NCI-H146 treated with DMSO at 0.1 percent for 48 hours (cell line): ENCODE measurements around the gene CENPP.

Experiments
- DNase-seq: peaks from one replicate; lab custom pipeline; 2025; ENCODE audit not compliant: unreplicated experiment; lab: John Stamatoyannopoulos, UW

CENPP gene

GRCh38 chr9:92633614-92634278 is 308.0 kb downstream of the CENPP start:
- no peak for DNase-seq

GRCh38 chr9:92634712-92635605 is 309.2 kb downstream of the CENPP start:
- no peak for DNase-seq

DNA sequence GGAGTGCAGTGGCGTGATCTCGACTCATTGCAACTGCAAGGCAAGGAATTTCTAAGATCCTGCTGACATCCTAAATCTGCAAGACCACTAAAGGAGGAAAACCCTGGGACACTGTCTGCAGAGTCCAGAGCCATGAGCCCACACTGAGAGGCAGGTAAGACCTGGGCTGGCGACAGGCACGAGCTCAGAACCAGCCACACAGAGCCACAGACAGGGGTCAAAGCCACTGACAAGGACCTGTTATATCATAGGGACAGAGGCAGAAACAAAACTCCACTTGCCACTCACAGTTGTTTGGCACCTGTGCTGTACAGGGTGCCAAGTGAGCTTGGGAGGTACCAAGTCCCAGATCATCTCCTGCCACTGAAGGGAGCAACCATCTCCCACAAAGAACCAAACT is 310.0 kb downstream of the CENPP start:
- no peak for DNase-seq

DNA sequence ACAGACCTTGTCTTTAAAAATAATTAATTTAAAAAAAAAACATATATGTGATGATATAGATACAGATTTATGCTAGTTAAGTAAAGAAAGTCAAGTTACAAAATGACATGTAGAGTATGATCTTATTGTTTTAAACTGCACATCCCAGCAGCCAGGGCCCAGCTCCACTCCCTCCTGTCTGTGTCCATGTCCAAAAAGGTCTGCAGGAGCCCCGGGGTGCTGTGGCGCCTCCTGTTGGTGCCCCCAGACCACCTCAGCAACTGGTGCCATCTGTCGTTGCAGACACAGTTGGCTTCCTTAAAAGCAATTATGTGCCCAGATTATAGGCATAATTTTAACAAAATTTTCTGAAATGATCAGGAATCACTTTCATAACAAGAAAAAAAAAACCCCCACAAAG is 310.9 kb downstream of the CENPP start:
- DNase-seq: no peak

GRCh38 chr9:92637326-92637725 is 311.6 kb downstream of the CENPP start:
- DNase-seq: no peak

DNA sequence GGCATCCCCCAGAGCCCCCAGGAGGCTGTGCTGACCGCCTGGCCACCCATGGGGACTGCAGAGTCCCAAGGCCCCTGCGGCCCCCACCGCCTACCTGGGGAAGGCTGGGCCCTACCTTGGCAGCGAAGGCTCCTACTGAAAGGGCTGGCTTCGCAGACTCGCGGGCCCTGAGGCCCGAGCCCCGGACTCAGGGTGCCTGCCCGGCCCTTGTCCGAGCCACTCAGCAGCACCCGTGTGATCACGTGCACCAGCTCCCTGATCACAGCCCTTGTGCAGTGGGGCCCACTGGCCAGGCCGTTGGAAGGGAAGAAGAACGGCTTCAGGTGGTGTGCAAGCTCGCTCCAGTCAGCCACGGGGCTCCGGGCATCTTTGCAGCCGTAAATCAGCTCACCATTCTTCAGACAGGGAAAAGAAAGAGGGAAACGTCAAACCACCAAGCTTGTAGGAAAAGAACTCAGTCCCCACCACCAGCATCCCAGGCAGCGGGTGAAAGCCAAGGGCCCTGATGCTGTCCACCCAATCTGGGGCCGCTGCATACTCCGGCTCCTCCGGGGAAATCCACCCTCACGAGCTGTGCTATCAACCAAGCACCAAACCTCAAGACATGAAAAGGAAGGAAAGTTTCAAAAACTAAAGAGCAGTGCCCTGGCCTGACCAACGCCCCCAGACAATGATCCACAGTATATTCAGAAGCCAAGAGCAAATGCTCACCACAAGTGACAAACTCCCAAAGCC is 312.3 kb downstream of the CENPP start:
- DNase-seq: no peak

DNA sequence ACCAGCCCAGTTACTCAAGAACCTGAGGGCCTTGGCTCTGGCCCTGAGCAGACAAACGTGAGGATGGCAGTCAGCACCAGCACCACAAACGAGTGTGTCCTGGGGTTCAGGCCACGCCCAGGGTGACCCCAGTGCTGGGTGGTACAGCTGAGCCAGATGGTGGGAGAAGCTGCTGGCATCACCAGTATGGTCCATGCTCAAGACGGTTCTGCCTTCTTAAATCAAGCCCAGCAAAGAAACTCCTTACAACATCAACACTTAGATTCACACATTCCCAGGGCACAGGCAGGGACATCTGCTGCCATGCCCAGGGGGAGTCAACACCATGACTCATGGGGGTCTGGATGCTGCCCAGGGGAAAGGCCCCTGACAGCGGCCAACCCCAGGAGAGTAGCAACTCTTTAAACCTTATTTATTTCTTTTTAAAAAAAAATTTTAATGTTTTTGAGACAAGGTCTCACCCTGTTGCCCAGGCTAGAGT is 312.9 kb downstream of the CENPP start:
- DNase-seq: no peak

DNA sequence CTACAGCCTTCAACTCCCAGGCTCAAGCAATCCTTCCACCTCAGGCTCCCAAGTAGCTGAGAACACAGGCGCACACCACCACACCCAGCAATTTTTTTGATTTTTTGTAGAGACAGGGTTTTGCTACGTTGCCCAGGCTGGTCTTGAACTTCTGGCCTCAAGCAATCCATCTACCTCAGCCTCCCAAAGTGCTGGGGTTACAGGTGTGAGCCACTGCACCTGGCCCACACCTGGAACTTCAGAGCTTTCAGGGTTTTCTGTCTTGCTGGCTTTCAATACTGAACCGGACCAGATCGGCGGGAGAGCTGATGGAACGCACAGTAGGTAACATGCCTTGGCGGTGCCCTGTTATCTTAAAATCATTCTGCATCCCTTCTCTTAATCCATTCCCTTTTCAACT is 313.4 kb downstream of the CENPP start:
- DNase-seq: no peak

DNA sequence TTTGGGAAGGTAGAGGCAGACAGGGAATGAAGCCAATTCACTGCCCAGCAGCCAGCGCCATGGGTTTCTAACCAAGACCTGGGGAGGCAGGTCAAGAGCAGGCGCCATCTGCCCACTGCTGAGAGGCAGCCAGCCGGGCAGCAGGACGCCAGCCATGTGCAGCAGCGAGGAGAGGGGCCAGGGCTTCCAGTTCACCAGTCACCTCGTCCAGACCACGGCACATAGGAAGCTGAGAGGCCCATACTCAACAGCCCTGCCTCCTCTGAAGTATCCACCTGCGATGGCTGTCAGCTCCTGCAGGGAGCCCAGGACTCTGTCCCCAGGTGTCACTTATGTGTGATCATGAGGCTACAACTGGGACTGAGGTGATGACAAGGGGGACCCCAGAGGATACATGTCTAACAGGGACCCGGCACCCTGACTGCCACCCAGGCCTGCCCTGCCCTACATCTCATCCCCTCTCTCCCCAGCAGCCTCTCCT is 314.1 kb downstream of the CENPP start:
- no peak for DNase-seq

DNA sequence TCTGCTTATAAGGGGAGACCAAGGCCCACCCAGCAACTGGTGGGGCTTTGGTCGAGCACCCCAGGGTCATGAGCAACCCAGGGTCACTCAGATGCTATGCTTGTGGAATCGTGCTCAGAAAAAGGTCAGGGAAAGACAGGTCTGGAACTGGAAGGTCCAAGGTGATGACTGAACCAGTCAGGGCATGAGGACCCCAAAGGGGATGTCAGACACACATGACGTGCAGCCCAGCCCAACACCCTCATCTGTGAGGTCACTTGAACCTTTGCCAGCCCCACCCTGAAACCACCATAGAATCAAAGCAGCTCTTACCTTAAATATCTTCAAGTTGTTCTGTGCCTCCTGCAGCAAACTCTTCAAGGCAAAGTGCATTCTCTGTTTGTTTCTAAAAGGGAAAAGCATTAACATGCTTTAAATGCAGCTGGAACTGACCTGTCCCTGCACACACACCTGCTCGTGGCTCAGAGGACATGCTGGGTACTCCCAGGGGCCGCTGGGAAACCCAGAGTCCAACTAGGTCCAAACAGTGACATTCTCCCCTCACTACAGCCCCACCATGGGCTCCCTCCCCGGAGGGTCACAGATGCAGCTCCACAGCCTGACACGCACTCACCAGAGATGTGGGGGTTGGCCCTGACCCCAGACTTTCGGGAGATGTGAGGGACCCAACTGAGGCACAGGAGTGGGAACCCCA is 314.8 kb downstream of the CENPP start:
- DNase-seq: no peak

DNA sequence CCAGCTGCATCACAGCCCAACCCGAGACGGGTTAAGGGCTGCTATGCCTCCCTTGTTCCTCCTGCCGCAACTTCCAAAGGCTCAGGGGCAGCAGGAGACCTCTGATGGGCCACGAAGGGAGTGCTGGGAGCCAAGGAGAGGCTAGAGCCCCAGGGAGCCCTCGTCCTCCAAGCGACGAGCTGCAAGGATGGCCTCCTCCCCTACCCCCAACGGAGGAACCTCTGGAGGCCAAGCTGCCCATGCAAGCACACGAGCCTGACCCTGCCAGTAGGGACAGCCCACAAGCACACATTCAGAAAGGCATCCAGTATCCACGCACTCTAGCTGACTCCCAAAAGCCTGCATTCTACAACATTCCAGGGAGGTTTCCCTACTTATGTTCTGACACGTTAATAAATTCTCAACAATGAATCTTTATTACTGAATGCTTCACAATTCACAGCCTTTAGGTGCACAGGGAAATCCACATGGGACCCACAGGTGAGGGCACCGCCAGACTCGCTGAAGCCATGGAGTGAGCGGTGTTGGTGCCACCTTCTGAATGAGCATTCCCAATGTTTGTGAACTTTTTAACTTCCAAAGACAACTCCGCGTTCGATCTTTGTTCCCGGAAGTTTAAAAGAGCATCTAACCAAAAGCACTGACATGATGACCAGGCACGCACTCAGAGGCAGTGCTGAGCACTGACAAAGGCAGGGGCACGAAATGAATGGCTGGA is 315.5 kb downstream of the CENPP start:
- no peak for DNase-seq

DNA sequence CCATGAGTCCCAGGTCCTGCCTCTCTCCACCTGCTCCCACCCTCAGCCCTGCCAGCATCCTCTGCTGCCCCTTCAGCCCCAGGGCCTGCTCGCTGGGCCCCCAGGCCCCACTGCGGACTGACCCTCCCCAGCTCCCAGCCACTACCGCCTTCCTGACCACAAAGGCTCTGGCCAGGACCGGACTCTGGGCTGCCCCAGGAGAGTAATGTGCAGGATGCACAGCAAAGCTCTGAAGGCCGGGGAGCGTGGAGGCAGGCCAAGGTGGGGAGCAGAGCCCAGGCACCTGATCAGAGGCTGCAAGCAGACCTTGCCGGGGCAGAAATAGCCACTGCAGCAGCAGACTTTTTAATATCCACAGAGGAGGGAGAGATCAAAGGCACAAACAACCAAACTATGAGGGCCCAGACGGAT is 316.3 kb downstream of the CENPP start:
- no peak for DNase-seq

- no peak for DNase-seq
These were observed 316.8 kb downstream of the CENPP start for GRCh38 chr9:92642564-92642963.

DNA sequence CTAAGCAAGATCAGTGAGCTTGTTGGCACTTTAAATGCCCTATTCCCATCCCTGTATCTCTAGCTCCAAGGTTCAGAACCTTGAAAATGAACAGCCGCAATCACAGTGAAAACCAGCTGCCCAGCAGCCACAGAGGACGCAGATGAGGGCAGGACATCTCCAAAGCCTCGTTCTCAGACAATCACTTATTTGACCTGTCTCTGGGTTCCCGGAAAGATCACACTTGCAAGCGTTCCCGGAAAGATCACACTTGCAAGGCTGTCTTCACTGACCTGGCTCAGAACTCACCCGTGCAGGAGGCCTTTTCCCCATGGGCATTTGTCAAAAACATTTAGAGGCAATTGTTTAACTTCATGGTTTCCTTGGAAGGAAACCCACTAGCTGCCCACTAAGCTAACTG is 318.5 kb downstream of the CENPP start:
- no peak for DNase-seq

DNA sequence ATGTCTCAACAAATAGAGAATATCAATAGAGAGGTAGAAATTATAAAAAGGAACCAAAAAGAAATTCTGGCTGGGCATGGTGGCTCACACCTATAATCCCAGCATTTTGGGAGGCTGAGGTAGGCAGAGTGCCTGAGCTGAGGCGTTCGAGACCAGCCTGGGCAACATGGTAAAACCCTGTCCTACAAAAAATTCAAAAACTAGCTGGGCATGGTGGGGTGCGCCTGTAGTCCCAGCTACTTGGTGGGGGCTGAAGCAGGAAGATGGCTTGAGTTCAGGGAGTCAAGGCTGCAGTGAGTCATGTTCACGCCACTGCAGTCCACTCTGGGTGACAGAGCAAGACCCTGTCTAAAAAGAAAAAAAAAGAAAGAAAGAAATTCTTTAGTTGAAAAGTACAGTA is 319.3 kb downstream of the CENPP start:
- no peak for DNase-seq

GRCh38 chr9:92647671-92648473 is 322.1 kb downstream of the CENPP start:
- no peak for DNase-seq

DNA sequence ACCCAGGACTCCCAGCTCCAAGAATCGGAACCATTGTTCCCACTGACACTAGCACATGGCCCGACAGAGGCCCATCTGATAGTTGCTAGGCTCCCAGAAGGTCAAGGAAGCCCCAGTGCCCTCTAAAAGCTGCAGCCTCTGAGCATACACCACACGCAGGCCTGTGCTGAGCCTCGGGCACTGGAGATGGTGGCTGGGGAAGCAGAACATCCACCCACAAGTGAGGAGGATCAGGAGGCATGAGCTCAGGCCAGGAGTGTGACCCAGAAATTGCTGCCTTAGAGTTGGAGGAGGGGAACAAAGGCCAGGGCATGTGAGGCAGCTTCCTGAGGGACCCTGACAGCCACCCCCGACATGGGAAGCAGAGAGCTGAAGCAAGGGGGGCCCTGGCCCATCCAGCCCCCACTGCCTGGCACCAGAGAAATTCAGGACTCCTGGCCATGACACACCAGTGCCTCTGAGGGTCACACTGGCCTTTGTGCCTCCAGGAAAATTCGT is 322.8 kb downstream of the CENPP start:
- DNase-seq: no peak

GRCh38 chr9:92649007-92649406 is 323.3 kb downstream of the CENPP start:
- no peak for DNase-seq

DNA sequence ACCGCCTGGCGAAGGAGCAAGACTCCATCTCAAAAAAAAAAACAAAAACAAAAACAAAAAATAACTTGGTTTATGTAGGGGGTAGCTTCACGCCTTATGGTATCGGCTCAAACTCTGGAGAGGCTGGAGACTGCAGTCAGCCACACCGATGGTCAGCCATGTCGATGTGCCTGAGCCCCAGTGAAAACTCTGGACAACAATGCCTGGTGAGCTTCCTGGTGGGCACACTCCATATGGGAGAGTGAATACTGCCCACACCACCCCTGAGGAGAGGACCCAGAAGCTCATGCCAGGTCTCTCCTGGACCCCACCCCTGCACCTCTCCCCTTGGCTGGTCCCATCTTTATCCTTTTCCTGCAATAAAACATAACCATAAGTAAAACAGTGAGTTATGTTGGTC is 324.5 kb downstream of the CENPP start:
- no peak for DNase-seq
